IPS DF 6.9 (cell line): ENCODE measurements around the gene BAHCC1.

Experiments
- DNase-seq: peaks from one replicate; pipeline ENCODE4 v3.0.0-alpha.2; 2013; ENCODE audit warnings: low read depth, low spot score
- H3K27ac ChIP-seq: one replicate; pipeline ENCODE4 v1.5.1; 2013; ENCODE audit warnings: low read length, control low read depth
- H3K27me3 ChIP-seq: 2 replicates; pipeline ENCODE4 v1.6.1; 2013; ENCODE audit warnings: mild to moderate bottlenecking, low read length; ENCODE audit not compliant: control insufficient read depth, insufficient read depth
- H3K36me3 ChIP-seq: 2 replicates; pipeline ENCODE4 v1.6.1; 2013; ENCODE audit warnings: low read length; ENCODE audit not compliant: control insufficient read depth, insufficient read depth
- H3K4me1 ChIP-seq: 2 replicates; pipeline ENCODE4 v1.6.1; 2013; ENCODE audit warnings: low read length; ENCODE audit not compliant: control insufficient read depth, insufficient read depth
- H3K4me3 ChIP-seq: 2 replicates; pipeline ENCODE4 v1.5.1; 2013; ENCODE audit warnings: mild to moderate bottlenecking, low read length
- H3K9me3 ChIP-seq: 2 replicates; pipeline ENCODE4 v1.6.1; 2013; ENCODE audit warnings: low read length, inconsistent platforms; ENCODE audit not compliant: control insufficient read depth, insufficient read depth
- WGBS: extraction: QIAGEN DNeasy Blood & Tissue Kit; methylation state at CpG from one replicate; pipeline ENCODE4 v1.1.7; 2013; ENCODE audit warnings: mixed read lengths, missing lambda C conversion rate; ENCODE audit not compliant: insufficient read length, insufficient coverage; 5-methylcytosine and 5-hydroxymethylcytosine counted together

Gene BAHCC1

DNA sequence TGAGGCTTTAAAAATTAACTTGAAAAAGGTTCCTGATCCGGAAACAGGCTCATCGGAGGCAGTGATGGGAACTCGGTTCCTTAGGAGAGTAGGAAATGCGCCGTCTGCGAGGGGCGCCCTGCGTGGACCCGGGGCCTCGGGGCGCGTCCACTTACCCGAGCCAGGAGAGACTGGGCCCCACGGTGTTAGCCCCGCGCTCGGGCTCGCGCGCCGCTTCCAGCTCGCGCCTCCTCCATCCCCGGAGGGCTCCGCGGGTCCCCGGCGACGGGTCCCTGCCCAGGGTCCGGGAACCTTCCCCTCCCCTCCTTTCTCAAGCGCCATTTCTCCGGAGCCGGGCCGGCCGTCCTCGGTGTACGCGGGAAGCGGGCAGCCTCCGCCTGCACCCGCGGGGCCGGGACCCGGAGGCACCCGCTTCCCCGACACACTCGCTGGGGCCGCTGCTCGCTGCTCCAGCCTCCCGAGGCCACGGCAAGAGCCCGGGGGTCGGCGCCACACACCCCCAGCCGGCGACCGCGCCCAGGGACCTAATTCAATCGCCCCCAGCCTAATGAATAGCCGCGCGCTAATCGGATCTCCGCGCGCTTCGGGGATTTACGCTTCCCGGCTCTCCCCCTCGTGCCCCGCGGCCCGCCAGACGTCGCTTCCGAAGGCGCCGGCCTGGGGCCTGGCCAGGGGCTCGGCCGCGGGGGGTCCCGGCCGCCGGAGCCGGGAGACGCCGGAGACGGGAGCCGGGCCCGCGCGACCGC is 2.2 kb upstream of the BAHCC1 start:
- no CpG with 5 or more reads among the region's 93 CpGs for WGBS
- H3K36me3 ChIP-seq, result no peaks in the 10 kb centered on the region; the same call in 1 of the 2 replicates
- no peak for DNase-seq
- no peak overlapping the region for H3K27ac ChIP-seq
- H3K27me3 ChIP-seq, result peaks cover 50% of the 10 kb centered on the region
- H3K4me3 ChIP-seq, result peak overlapping the region; percentile 44; the same call in 1 of the 2 replicates
- H3K4me1 ChIP-seq, result peaks cover 12% of the 10 kb centered on the region
- no peaks in the 10 kb centered on the region for H3K9me3 ChIP-seq

DNA sequence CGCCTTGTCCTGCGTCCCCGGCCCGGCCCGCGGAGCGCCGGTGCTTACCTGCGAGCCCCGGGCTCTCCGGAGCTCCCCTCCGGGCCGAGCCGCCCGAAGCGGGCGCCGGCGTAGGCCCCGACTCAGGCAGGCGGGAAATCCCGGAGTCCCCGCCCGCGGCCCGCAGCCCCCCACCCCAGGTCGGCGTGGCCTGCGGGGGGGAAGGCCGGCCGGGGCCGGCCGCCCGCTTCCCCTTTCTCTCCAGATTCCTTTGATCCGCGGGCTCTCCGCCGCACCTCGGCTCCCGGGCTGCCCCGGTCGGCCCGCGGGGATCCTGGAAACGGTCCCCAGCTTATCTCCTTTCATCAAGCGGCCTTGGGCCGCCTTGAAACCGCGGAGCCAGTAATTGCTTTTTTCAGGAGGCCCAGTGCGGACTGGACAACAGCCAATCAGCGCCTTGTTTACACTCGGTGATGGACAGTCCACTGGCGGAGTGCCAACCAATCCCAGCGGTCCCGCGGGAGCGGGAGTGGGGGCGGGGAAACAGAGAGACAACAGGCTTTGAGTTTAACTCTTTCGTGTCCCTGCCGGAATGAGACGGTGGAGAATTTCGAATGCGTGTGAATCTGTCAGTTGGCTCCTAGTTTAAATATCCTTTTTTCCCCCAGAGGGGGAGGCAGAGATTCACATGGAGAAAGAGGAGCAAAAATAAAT is 1.4 kb upstream of the BAHCC1 start:
- Histone ChIP-seq H3K9me3 (no peaks in the 10 kb centered on the region), H3K4me1 (peaks cover 12% of the 10 kb centered on the region), H3K27me3 (peaks cover 49% of the 10 kb centered on the region), H3K36me3 (no peaks in the 10 kb centered on the region; the same call in 1 of the 2 replicates), H3K4me3 (peak overlapping the region; percentile 44; the same call in 1 of the 2 replicates), H3K27ac (no peak overlapping the region)
- DNase-seq, result peak; percentile 96
- no CpG with 5 or more reads among the region's 63 CpGs for WGBS

DNA sequence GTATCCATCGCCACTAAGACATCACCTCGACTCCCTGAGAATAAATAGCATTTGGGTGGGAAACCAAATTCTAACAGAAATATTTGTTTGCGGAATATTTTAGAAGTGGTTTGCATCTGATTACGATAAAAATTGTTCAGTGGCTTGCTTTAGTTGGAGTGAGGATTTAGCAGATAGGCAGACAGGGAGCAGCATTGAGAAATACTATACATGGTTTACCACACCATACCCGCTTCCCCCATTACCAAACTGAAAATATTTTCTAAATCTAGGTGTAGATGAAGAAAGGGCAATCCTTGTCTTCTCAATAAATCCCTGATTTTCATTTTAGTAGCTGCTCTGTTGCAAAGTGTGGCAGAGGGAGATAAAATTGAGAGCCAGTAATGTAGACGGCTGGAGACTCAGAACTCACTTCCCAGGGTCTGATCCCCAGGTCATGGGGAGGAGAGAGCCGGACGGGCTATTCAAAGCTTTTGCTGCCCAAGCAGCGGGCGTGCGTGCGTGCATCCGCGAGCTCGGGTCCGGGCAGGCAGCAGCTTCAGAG is 808 bp upstream of the BAHCC1 start:
- DNase-seq, result no peak
- Histone ChIP-seq H3K4me3 (peak overlapping the region; percentile 1; the same call in 1 of the 2 replicates), H3K27me3 (peaks cover 46% of the 10 kb centered on the region), H3K36me3 (no peaks in the 10 kb centered on the region; the same call in 1 of the 2 replicates), H3K27ac (no peak overlapping the region), H3K4me1 (peaks cover 9% of the 10 kb centered on the region), H3K9me3 (no peaks in the 10 kb centered on the region)
- no CpG with 5 or more reads among the region's 16 CpGs for WGBS

DNA sequence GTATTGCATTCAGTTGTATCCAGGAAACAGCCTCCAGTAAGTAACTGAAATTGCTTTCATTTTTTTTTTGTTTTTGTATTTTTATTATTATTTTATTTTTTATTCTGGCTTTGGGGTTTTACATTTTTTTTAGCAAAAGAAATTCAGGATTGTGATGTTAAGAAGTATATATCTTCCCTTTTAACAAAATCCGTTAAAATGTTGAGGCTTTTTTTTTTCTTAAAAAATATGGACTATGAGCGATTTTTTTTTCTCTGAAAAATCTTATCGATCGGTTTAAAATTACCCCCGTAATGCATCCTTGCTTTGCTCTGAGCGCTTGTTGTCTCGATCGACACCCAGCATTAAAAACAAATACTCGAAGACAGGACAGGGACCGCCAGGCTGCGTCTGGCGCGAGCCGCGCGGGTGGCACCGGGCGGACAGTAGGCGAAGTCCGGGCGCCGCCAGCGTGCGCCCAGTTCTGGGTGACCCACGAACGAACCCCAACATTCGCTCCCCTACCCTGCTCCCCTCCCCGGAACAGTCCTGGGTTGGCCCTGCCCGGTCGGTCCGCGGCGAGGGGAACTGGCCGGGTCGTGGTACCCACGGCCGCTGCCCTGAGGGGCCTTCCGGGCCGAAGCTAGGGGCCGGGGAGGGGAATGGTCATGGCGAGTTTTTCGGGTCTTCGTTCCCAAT is 482 bp downstream of the BAHCC1 start:
- no peak for DNase-seq
- Histone ChIP-seq H3K27ac (no peak overlapping the region), H3K36me3 (no peaks in the 10 kb centered on the region; the same call in 1 of the 2 replicates), H3K27me3 (peaks cover 40% of the 10 kb centered on the region), H3K9me3 (no peaks in the 10 kb centered on the region), H3K4me1 (peaks cover 8% of the 10 kb centered on the region), H3K4me3 (peak overlapping the region; percentile 41; the same call in 1 of the 2 replicates)
- WGBS, result no CpG with 5 or more reads among the region's 43 CpGs

DNA sequence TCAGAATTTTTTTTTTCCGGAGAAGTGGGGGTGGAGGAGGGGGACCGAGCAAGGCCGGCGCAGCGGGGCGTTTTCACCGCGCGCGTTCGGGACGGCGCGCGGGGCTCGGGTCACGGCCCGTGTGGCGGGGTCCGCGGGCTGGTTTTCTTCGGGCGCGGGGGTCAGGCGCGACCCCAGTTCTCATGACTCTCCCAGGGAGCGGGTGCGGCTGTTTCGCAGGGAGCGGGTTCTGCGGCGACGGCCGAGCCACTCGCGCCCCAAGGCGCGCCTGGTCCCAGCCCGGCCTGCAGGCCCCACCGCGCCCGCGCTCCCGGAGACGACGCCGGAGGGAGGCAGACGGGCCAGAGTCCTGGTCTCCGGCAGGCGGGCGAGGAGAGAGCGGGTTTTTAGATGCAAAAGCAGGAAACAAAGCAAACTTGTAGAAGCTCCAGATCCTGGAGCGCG is 1.0 kb downstream of the BAHCC1 start:
- peaks cover 8% of the 10 kb centered on the region for H3K4me1 ChIP-seq
- no peaks in the 10 kb centered on the region for H3K9me3 ChIP-seq
- H3K4me3 ChIP-seq, result peak overlapping the region; percentile 41; the same call in 1 of the 2 replicates
- DNase-seq, result no peak
- peaks cover 40% of the 10 kb centered on the region for H3K27me3 ChIP-seq
- WGBS, result no CpG with 5 or more reads among the region's 54 CpGs
- H3K27ac ChIP-seq, result no peak overlapping the region
- H3K36me3 ChIP-seq, result no peaks in the 10 kb centered on the region; the same call in 1 of the 2 replicates

DNA sequence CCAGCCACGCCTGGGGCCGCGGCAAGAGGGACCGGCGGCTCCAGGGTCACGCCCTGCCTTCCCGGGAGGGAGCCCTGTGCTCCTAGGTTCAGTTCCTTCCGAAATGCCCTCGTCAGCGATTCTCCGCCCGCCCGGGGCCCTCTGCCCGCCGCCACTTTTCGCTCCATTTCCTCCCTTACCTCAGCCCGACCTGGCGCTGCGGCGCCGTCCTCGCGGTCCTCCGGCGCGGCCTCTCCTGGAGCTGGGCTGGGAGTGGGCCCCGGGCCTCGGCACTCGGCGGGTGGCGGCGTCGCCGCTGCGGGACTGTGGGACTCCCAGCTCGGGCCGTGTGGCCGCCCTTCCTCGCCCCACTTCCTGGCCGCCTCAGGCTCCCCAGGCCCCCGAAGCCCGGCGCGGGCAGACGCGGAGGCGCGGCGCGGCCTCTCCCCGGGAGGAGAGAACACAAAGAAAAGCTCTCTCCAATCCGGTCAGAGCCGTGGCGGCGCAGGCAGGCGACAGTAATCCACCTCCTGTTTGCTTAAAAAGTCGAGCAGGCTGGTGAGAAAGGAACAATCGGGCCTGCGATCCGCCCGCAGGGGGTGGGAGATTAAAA is 1.6 kb downstream of the BAHCC1 start:
- Histone ChIP-seq H3K36me3 (no peaks in the 10 kb centered on the region; the same call in 1 of the 2 replicates), H3K4me3 (peak overlapping the region; percentile 41; the same call in 1 of the 2 replicates), H3K27ac (no peak overlapping the region), H3K9me3 (no peaks in the 10 kb centered on the region), H3K27me3 (peaks cover 39% of the 10 kb centered on the region), H3K4me1 (peaks cover 13% of the 10 kb centered on the region)
- WGBS, result no CpG with 5 or more reads among the region's 61 CpGs
- no peak for DNase-seq

DNA sequence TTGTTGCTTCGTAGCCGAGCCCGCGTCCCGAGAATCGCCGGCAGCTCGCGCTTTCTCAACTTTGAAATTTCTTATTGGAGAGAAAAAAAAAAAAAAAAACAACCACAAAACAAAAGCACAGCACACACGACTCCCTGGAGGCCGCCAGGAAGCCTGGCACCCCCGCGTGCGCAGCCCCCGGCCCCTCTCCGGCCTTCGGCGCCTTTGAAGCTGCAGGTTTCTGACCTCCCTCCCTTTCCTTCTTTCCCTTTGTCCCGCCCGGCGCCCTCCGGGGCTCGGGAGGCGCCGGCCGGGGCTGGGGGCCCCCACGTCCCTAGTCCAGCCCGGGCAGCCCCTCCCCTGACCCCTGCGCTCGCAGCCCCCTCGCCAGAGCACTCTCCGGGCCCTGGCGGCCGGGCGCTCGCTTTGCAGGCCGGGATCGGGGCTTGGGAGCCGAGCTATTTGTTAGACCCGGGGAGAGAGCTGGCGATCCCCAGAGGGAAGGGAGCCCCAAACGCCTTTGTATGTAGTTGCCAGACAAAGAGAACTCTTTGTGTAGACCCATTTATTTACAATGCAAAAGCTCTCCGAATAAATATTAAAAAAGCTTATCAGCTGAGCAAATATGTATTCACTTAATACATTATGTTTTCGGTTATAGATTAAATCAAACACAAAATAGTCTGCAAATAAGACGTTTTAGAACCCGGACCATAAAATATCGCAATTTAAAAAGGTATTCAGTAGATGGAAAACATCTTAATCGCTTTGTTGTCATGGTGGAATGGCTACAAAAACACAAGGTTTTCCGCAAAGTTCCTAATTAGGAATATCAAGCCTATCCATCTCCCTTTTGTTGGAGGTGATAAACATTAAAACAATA is 2.3 kb downstream of the BAHCC1 start:
- H3K9me3 ChIP-seq, result no peaks in the 10 kb centered on the region
- no peak overlapping the region; the same call in 1 of the 2 replicates for H3K4me3 ChIP-seq
- H3K36me3 ChIP-seq, result no peaks in the 10 kb centered on the region; the same call in 1 of the 2 replicates
- H3K4me1 ChIP-seq, result peaks cover 11% of the 10 kb centered on the region
- no CpG with 5 or more reads among the region's 49 CpGs for WGBS
- no peak overlapping the region for H3K27ac ChIP-seq
- no peak for DNase-seq
- H3K27me3 ChIP-seq, result peaks cover 32% of the 10 kb centered on the region

DNA sequence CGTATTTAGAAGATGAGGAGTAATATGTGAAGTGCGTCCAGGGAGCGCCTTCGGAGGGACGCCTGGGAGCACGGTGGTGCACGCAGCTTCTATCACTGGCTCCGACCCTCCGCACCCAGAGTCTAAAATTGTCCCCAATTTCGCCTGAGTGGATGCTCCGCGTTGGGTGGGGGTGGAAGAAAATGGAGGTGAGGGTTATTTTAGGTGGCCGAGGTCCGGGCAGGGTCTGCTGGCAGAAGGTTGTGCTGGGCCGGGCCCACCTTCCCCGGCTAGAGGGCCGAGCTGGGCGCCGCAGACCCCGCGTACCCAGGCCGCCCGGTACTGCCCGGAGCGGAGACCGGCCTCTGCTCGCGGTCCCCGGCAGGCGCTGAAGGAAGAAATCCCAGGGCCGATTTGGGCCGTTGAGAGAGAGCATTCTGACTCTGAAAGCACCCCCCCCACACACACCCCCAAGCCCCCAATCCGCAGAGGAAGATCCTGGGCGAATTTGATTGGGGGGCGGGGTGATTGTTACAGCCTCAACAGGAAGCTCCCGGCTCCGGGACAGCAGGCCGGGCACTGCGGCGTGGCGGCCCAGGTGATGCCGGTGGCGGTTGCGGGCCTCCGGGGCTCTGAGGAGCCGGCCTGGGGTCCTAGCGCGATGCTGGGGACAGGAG is 3.0 kb downstream of the BAHCC1 start:
- WGBS, result no CpG with 5 or more reads among the region's 48 CpGs
- Histone ChIP-seq H3K4me1 (peaks cover 10% of the 10 kb centered on the region), H3K36me3 (no peaks in the 10 kb centered on the region; the same call in 1 of the 2 replicates), H3K9me3 (no peaks in the 10 kb centered on the region), H3K27me3 (peaks cover 28% of the 10 kb centered on the region), H3K4me3 (no peak overlapping the region), H3K27ac (no peak overlapping the region)
- no peak for DNase-seq

DNA sequence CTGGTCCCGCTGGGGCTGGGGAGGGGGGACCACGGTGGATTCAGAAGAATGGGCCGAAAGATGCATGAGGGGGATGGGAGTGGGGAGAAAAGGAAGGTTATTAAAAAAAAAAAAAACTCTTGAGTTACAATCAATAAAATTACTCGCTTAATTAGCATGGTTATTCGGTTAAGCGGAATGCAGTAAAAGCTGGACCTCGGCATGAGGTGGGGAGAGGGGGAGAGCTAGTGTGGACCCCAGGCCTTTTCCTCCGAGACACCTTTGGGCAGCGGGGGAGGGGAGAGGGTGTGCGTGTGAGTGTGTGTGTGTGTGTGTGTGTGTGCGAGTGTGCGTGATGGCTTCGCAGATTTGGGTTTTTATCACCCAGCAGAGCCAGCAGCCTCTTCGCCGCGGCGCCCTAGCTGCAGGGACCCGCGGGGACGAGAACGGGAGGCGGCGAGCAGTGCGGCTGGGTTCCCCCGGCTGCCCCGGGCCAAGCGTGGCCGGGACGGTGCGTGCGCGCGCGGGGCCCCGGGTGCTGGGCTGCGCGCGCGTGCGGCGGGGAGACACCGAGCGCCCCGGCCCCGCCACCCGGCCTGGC is 3.7 kb downstream of the BAHCC1 start:
- Histone ChIP-seq H3K36me3 (no peaks in the 10 kb centered on the region; the same call in 1 of the 2 replicates), H3K9me3 (no peaks in the 10 kb centered on the region), H3K27ac (no peak overlapping the region), H3K4me1 (peaks cover 10% of the 10 kb centered on the region), H3K4me3 (no peak overlapping the region), H3K27me3 (peaks cover 28% of the 10 kb centered on the region)
- WGBS, result no CpG with 5 or more reads among the region's 46 CpGs
- no peak for DNase-seq
